Fibroblast of the aortic adventitia (primary cell): ENCODE data around the gene KCNQ5. TPM values are rescaled to one million over a fixed set of nuclear protein-coding genes. Genes with fewer than 3 reads are reported as not detected.

ENCODE experiments used
- DNase-seq: peaks from one replicate; pipeline ENCODE4 v3.0.0-alpha.2; 2010; ENCODE audit warnings: low read depth
- H3K4me3 ChIP-seq: 2 replicates; pipeline ENCODE4 v1.5.1; 2011; ENCODE audit warnings: low read depth, mild to moderate bottlenecking, control low read depth, low read length, moderate library complexity
- CTCF ChIP-seq: IDR thresholded peaks from 2 replicates; pipeline ENCODE4 v1.5.1; 2011; ENCODE audit warnings: mild to moderate bottlenecking, low read length, control low read depth, inconsistent platforms; ENCODE audit not compliant: insufficient read depth
- total RNA-seq: library from RNA; depleted of rRNA; stranded (reverse); fragments of >200 nt; gene quantifications from 2 replicates; pipeline ENCODE4 v1.2.3, GENCODE V29; 2012; ENCODE audit warnings: low replicate concordance

The KCNQ5 gene
- total RNA-seq, 1 donor = 9.4 TPM

GRCh38 chr6:73169633-73170032 lies 547.8 kb downstream of the KCNQ5 start:
- TF ChIP-seq CTCF = no peak
- no peak overlapping the region for H3K4me3 ChIP-seq
- no peak for DNase-seq

- no peak for DNase-seq
- TF ChIP-seq CTCF = no peak
- H3K4me3 ChIP-seq = no peak overlapping the region
Measured at GRCh38 chr6:73174646-73175045, 552.8 kb downstream of the KCNQ5 start.

GRCh38 chr6:73176057-73176456 lies 554.2 kb downstream of the KCNQ5 start:
- DNase-seq = no peak
- no peak overlapping the region for H3K4me3 ChIP-seq
- no peak for TF ChIP-seq CTCF

- no peak overlapping the region for H3K4me3 ChIP-seq
- no peak for TF ChIP-seq CTCF
- no peak for DNase-seq
Measured at GRCh38 chr6:73177221-73177944, 555.5 kb downstream of the KCNQ5 start.

- peak overlapping the region; percentile 52 for H3K4me3 ChIP-seq
- no peak for DNase-seq
- TF ChIP-seq CTCF = no peak
Measured at GRCh38 chr6:73180076-73180738, 558.3 kb downstream of the KCNQ5 start.

- TF ChIP-seq CTCF = peak; percentile 86
- DNase-seq = peak; percentile 85
- H3K4me3 ChIP-seq = peak overlapping the region; percentile 52
Measured at GRCh38 chr6:73180763-73181619, 559.1 kb downstream of the KCNQ5 start.
